Left lung (tissue), 10 donors: ENCODE measurements around the gene TCF3. TPM values are rescaled to one million over a fixed set of nuclear protein-coding genes. Genes with fewer than 3 reads are reported as not detected.

Experiments
- ATAC-seq: fragments of 200-7000 bp; cut with Tn5 transposase; one replicate; pipeline ENCODE4 v1.9.1; 2020; ENCODE audit warnings: moderate library complexity
- DNase-seq, 4 donors: peaks; one replicate each; pipeline ENCODE4 v3.0.0-alpha.2; 2013 to 2020
- H3K27ac ChIP-seq, 2 donors: fragments of 200-600 bp; sonication (generic) in 1 of 2; one replicate each; pipeline versions ENCODE4 v1.5.0 to v1.8.0; 2020 to 2021
- H3K27me3 ChIP-seq, 2 donors: fragments of 200-600 bp; sonication (generic) in 1 of 2; one replicate each; pipeline versions ENCODE4 v1.5.0 to v1.8.0; 2020 to 2021
- H3K36me3 ChIP-seq, 2 donors: fragments of 200-600 bp; sonication (generic) in 1 of 2; one replicate each; pipeline versions ENCODE4 v1.5.0 to v1.8.0; 2020 to 2021
- H3K4me1 ChIP-seq, 2 donors: fragments of 200-600 bp; one replicate each; pipeline ENCODE4 v1.8.0; 2021
- H3K4me3 ChIP-seq, 2 donors: fragments of 200-600 bp; sonication (generic) in 1 of 2; one replicate each; pipeline versions ENCODE4 v1.5.0 to v1.8.0; 2020 to 2021; ENCODE audit warnings: mild to moderate bottlenecking in 1 of 2
- H3K9me3 ChIP-seq, 2 donors: fragments of 200-600 bp; sonication (generic) in 1 of 2; one replicate each; pipeline versions ENCODE4 v1.5.0 to v1.8.0; 2020 to 2021
- intact Hi-C, 2 donors: fragments of 100-400 bp; cut with DNase I; formaldehyde crosslinking; loops; one replicate each; pipeline versions ENCODE4 v1.11.2 to v1.14.2; 2022
- polyA plus RNA-seq, 6 donors: library from polyadenylated mRNA; unstranded; fragments of 120-200 nt; gene quantifications; one replicate each; pipeline ENCODE4 v1.2.1, GENCODE V29; 2013; ENCODE audit not compliant: insufficient read length in 6 of 6
- total RNA-seq, 2 donors: library from RNA; stranded (reverse); fragmentation: NEBNext Ultra II Directional; extraction: Animal tissue kit (Norgen Biotek cat#: 25700); gene quantifications; one replicate each; pipeline ENCODE4 v1.2.1, GENCODE V29; 2021
- TF ChIP-seq, protein P1 (sequence below), 2 donors: fragments of 200-600 bp; sonication (generic) in 1 of 2; IDR thresholded peaks; one replicate each; pipeline versions ENCODE4 v1.5.0 to v1.8.0; 2021; ENCODE audit warnings: antibody characterized with exemption in 2 of 2
- donor health status: DM: no; HTN: yes; CAD: no.
- donor health status: DM: no; HTN: no; CAD: no.

The TCF3 gene
- total and polyA plus RNA-seq, 8 donors: 57.9 to 149 (median 124) TPM

DNA sequence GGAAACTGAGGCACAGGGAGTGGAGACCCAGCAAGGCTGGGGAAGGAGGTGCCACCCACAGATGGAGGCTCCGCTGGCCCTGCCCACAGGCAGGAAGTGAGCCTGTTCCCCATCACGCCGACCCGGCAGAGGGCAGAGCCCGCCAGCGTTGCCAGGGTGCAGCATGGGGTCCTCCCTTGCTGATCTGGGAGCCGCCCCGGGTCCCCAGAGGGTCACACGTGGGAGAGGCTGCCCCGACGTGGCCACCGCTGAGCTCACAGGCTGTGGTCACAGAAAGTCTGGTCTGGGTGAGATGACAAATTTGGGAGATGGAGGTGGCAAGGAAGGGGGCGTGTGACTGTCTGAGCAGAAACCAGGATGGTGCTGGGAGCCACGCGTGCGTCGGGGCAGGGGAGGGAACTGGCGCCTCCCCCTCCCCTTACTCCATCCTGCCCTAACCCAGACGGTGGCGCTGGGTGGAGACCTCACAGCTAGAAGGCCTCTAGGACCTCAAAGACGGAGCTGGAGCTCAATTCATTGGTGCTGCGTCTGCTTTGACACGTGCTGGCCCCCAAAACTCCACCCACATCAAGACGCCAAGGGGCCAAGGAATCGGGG is 92.0 kb downstream of the TCF3 start:
- Histone ChIP-seq H3K27me3 (no peaks in the 10 kb centered on the region), H3K4me3 (no peak overlapping the region), H3K27ac (no peak overlapping the region), H3K4me1 (no peaks in the 10 kb centered on the region), H3K9me3 (no peaks in the 10 kb centered on the region), H3K36me3 (peaks cover 0 to 14% of the 10 kb centered on the region in 2 donors)
- ATAC-seq (no peak), DNase-seq (no peak)
- TF ChIP-seq, protein P1, sequence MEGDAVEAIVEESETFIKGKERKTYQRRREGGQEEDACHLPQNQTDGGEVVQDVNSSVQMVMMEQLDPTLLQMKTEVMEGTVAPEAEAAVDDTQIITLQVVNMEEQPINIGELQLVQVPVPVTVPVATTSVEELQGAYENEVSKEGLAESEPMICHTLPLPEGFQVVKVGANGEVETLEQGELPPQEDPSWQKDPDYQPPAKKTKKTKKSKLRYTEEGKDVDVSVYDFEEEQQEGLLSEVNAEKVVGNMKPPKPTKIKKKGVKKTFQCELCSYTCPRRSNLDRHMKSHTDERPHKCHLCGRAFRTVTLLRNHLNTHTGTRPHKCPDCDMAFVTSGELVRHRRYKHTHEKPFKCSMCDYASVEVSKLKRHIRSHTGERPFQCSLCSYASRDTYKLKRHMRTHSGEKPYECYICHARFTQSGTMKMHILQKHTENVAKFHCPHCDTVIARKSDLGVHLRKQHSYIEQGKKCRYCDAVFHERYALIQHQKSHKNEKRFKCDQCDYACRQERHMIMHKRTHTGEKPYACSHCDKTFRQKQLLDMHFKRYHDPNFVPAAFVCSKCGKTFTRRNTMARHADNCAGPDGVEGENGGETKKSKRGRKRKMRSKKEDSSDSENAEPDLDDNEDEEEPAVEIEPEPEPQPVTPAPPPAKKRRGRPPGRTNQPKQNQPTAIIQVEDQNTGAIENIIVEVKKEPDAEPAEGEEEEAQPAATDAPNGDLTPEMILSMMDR (IDR thresholded peaks at IDR 0.05): no peak
- intact Hi-C loops: no loop called here

Other genes with a start within 250 kb of the TCF3 start
- gene DAZAP1, start 245.0 kb downstream of the TCF3 start, total RNA-seq: 100 to 1,000 TPM in 1 of 2 donors, 10 to 100 TPM in 1; 87.6 to 132 TPM
- 100 to 1,000 TPM in 1 of 6 donors, 10 to 100 TPM in 5; 86.4 to 108 (median 93.7) TPM for gene DAZAP1, start 245.0 kb downstream of the TCF3 start, polyA plus RNA-seq
- gene RPS15, start 214.2 kb downstream of the TCF3 start, total RNA-seq: 100 to 1,000 TPM; 942 to 951 TPM
- gene RPS15, start 214.2 kb downstream of the TCF3 start, polyA plus RNA-seq: 100 to 1,000 TPM; 673 to 987 (median 817) TPM
- gene APC2, start 202.5 kb downstream of the TCF3 start, total RNA-seq: under 1 TPM; 0.06 to 0.10 TPM
- 1 to 10 TPM in 3 of 6 donors, under 1 TPM in 3; 0.42 to 1.4 (median 0.91) TPM for gene APC2, start 202.5 kb downstream of the TCF3 start, polyA plus RNA-seq
- gene C19orf25, start 173.4 kb downstream of the TCF3 start, total RNA-seq: 10 to 100 TPM; 31.1 to 32.2 TPM
- 10 to 100 TPM; 17.7 to 27.8 (median 22.8) TPM for gene C19orf25, start 173.4 kb downstream of the TCF3 start, polyA plus RNA-seq
- gene PCSK4, start 162.3 kb downstream of the TCF3 start, total RNA-seq: 1 to 10 TPM; 1.9 to 3.2 TPM
- gene PCSK4, start 162.3 kb downstream of the TCF3 start, polyA plus RNA-seq: 1 to 10 TPM; 3.4 to 6.1 (median 4.3) TPM
- gene REEP6, start 161.4 kb downstream of the TCF3 start, total RNA-seq: 1 to 10 TPM; 1.6 to 2.0 TPM
- gene REEP6, start 161.4 kb downstream of the TCF3 start, polyA plus RNA-seq: 1 to 10 TPM; 3.1 to 5.9 (median 3.8) TPM
- gene ADAMTSL5, start 139.6 kb downstream of the TCF3 start, total RNA-seq: 1 to 10 TPM; 3.0 to 5.3 TPM
- under 1 TPM; 0.32 to 0.86 (median 0.53) TPM for gene ADAMTSL5, start 139.6 kb downstream of the TCF3 start, polyA plus RNA-seq
- not detected for gene PLK5, start 128.5 kb downstream of the TCF3 start, total RNA-seq
- gene PLK5, start 128.5 kb downstream of the TCF3 start, polyA plus RNA-seq: under 1 TPM; 0.09 to 0.32 (median 0.18) TPM
- 10 to 100 TPM; 25.2 to 42.6 TPM for gene MEX3D, start 84.3 kb downstream of the TCF3 start, total RNA-seq
- 10 to 100 TPM; 15.8 to 34.1 (median 26.1) TPM for gene MEX3D, start 84.3 kb downstream of the TCF3 start, polyA plus RNA-seq
- gene MBD3, start 59.8 kb downstream of the TCF3 start, total RNA-seq: 10 to 100 TPM; 64.7 to 91.9 TPM
- 10 to 100 TPM; 40.4 to 70.7 (median 54.4) TPM for gene MBD3, start 59.8 kb downstream of the TCF3 start, polyA plus RNA-seq
- gene UQCR11, start 47.2 kb downstream of the TCF3 start, total RNA-seq: 100 to 1,000 TPM; 200 to 232 TPM
- gene UQCR11, start 47.2 kb downstream of the TCF3 start, polyA plus RNA-seq: 100 to 1,000 TPM in 1 of 6 donors, 10 to 100 TPM in 5; 60.4 to 103 (median 79.5) TPM
- gene ONECUT3, start 100.9 kb upstream of the TCF3 start, total RNA-seq: not detected
- gene ONECUT3, start 100.9 kb upstream of the TCF3 start, polyA plus RNA-seq: under 1 TPM; 0.06 to 0.08 (median 0.07) TPM
- 1 to 10 TPM; 1.9 to 2.5 TPM for gene ATP8B3, start 159.7 kb upstream of the TCF3 start, total RNA-seq
- 1 to 10 TPM in 5 of 6 donors, under 1 TPM in 1; 0.89 to 2.1 (median 1.3) TPM for gene ATP8B3, start 159.7 kb upstream of the TCF3 start, polyA plus RNA-seq
- 10 to 100 TPM; 20.3 to 30.8 TPM for gene REXO1, start 195.9 kb upstream of the TCF3 start, total RNA-seq
- 10 to 100 TPM; 16.9 to 25.4 (median 24.4) TPM for gene REXO1, start 195.9 kb upstream of the TCF3 start, polyA plus RNA-seq
- 10 to 100 TPM; 18.5 to 28.8 TPM for gene KLF16, start 211.0 kb upstream of the TCF3 start, total RNA-seq
- gene KLF16, start 211.0 kb upstream of the TCF3 start, polyA plus RNA-seq: 1 to 10 TPM; 4.3 to 9.0 (median 7.2) TPM
- 10 to 100 TPM; 70.2 to 72.7 TPM for gene ABHD17A, start 232.9 kb upstream of the TCF3 start, total RNA-seq
- gene ABHD17A, start 232.9 kb upstream of the TCF3 start, polyA plus RNA-seq: 10 to 100 TPM; 41.3 to 67.4 (median 48.4) TPM